ENCODE measurements around the gene TTC39A. TPM values are rescaled to one million over a fixed set of nuclear protein-coding genes. Genes with fewer than 3 reads are reported as not detected.

TTC39A gene
- total RNA-seq, 2 donors from 2014 or later = 7.9 to 21.3 TPM

- no peak overlapping the region for H3K27ac ChIP-seq
- H3K4me3 ChIP-seq = no peak overlapping the region
- H3K4me1 ChIP-seq = peaks cover 9% of the 10 kb centered on the region
- TF ChIP-seq POLR2A (IDR thresholded peaks at IDR 0.05) (no peak), CTCF (IDR thresholded peaks at IDR 0.05) (no peak)
- WGBS, 2 donors = 82 to 91% methylated on average over 9 of the region's 9 CpGs
- DNase-seq (no peak), ATAC-seq (no peak)
- intact Hi-C loops (cut with DNase I) = no loop called here
- H3K36me3 ChIP-seq (replicated peaks in 1 of 2; ENCODE audit: insufficient read depth in 1 of 2, low read depth in 2 of 2) = no peaks in the 10 kb centered on the region
- no peaks in the 10 kb centered on the region for H3K9me3 ChIP-seq
- H3K27me3 ChIP-seq = no peaks in the 10 kb centered on the region
Observed at GRCh38 chr1:51342591-51343206, 12.3 kb upstream of the TTC39A start.

- Histone ChIP-seq H3K4me1 (peaks cover 9% of the 10 kb centered on the region), H3K27me3 (no peaks in the 10 kb centered on the region), H3K4me3 (no peak overlapping the region), H3K36me3 (replicated peaks in 1 of 2; ENCODE audit: insufficient read depth in 1 of 2, low read depth in 2 of 2) (no peaks in the 10 kb centered on the region), H3K27ac (no peak overlapping the region), H3K9me3 (no peaks in the 10 kb centered on the region)
- WGBS, 2 donors = 85 to 94% methylated on average over 4 of the region's 4 CpGs
- intact Hi-C loops (cut with DNase I) = no loop called here
- TF ChIP-seq CTCF (IDR thresholded peaks at IDR 0.05) = no peak
- TF ChIP-seq POLR2A (IDR thresholded peaks at IDR 0.05) = no peak
- ATAC-seq = no peak
- no peak for DNase-seq
Observed at GRCh38 chr1:51341876-51342496, 11.6 kb upstream of the TTC39A start.

GRCh38 chr1:51340380-51340779 lies 10.0 kb upstream of the TTC39A start:
- no peak overlapping the region for H3K4me3 ChIP-seq
- no peak overlapping the region for H3K27ac ChIP-seq
- ATAC-seq = no peak
- H3K27me3 ChIP-seq = no peaks in the 10 kb centered on the region
- intact Hi-C loops (cut with DNase I) = no loop called here
- peaks cover 4% of the 10 kb centered on the region for H3K4me1 ChIP-seq
- no peak for DNase-seq
- H3K9me3 ChIP-seq = no peaks in the 10 kb centered on the region
- WGBS, 2 donors = 93 to 96% methylated on average over 6 of the region's 6 CpGs
- TF ChIP-seq POLR2A (IDR thresholded peaks at IDR 0.05) = no peak
- TF ChIP-seq CTCF (IDR thresholded peaks at IDR 0.05) = no peak
- H3K36me3 ChIP-seq (replicated peaks in 1 of 2; ENCODE audit: insufficient read depth in 1 of 2, low read depth in 2 of 2) = no peaks in the 10 kb centered on the region

GRCh38 chr1:51336711-51337110 lies 6.3 kb upstream of the TTC39A start:
- Histone ChIP-seq H3K4me3 (no peak overlapping the region), H3K36me3 (replicated peaks in 1 of 2; ENCODE audit: insufficient read depth in 1 of 2, low read depth in 2 of 2) (no peaks in the 10 kb centered on the region), H3K27me3 (no peaks in the 10 kb centered on the region), H3K27ac (no peak overlapping the region), H3K4me1 (no peaks in the 10 kb centered on the region), H3K9me3 (no peaks in the 10 kb centered on the region)
- no peak for TF ChIP-seq CTCF (IDR thresholded peaks at IDR 0.05)
- no peak for TF ChIP-seq POLR2A (IDR thresholded peaks at IDR 0.05)
- intact Hi-C loops (cut with DNase I) = no loop called here
- DNase-seq = no peak
- WGBS, 2 donors = 89 to 90% methylated on average over 4 of the region's 4 CpGs
- ATAC-seq = no peak

GRCh38 chr1:51336004-51336403 lies 5.6 kb upstream of the TTC39A start:
- peak overlapping the region in 1 of 4 donors; percentile 3 for H3K27ac ChIP-seq

More at GRCh38 chr1:51336004-51336403, 5.6 kb upstream of the TTC39A start:
- no peak overlapping the region for H3K4me3 ChIP-seq
- TF ChIP-seq CTCF (IDR thresholded peaks at IDR 0.05) (no peak), POLR2A (IDR thresholded peaks at IDR 0.05) (no peak)
- no peak for DNase-seq
- no peaks in the 10 kb centered on the region for H3K27me3 ChIP-seq
- intact Hi-C loops (cut with DNase I) = no loop called here
- H3K36me3 ChIP-seq (replicated peaks in 1 of 2; ENCODE audit: insufficient read depth in 1 of 2, low read depth in 2 of 2) = no peaks in the 10 kb centered on the region
- 66 to 67% methylated on average over 2 to 3 of the region's 3 CpGs for WGBS, 2 donors
- no peaks in the 10 kb centered on the region for H3K9me3 ChIP-seq
- ATAC-seq = no peak
- peaks cover 6% of the 10 kb centered on the region for H3K4me1 ChIP-seq
